Stimulated activated CD4-positive, alpha-beta T cell treated with anti-CD3 and anti-CD28 coated beads, Interleukin-12 subunit alpha, Interleukin-12 subunit beta, amount 100 ng/mL, for 4 hours (primary cell): Measurements from ENCODE around the gene SVIL.
"Not testable (repeated sequence)": the region's sequence is repeated elsewhere in the genome, so short reads cannot be mapped to it uniquely, and the experiment has no call there.

Experiments
- DNase-seq: peaks from one replicate; pipeline ENCODE4 v3.0.0-alpha.2; 2020

Gene SVIL

GRCh38 chr10:29600067-29600466 lies 34.7 kb downstream of the SVIL start:
- DNase-seq, result no peak

- DNase-seq, result no peak
These were observed 35.9 kb downstream of the SVIL start for GRCh38 chr10:29598851-29599311.

- DNase-seq, result no peak
These were observed 37.9 kb downstream of the SVIL start for GRCh38 chr10:29596826-29597225.

GRCh38 chr10:29596356-29596755 lies 38.4 kb downstream of the SVIL start:
- DNase-seq, result no peak

GRCh38 chr10:29595636-29596225 lies 39.0 kb downstream of the SVIL start:
- no peak for DNase-seq

GRCh38 chr10:29595146-29595545 lies 39.6 kb downstream of the SVIL start:
- no peak for DNase-seq

GRCh38 chr10:29591651-29591968 lies 43.2 kb downstream of the SVIL start:
- DNase-seq, result no peak

- no peak for DNase-seq
These were observed 43.7 kb downstream of the SVIL start for GRCh38 chr10:29590915-29591650.

- no peak for DNase-seq
These were observed 45.9 kb downstream of the SVIL start for GRCh38 chr10:29588629-29589421.

- not testable (repeated sequence) for DNase-seq
These were observed 46.8 kb downstream of the SVIL start for GRCh38 chr10:29587750-29588628.

GRCh38 chr10:29587102-29587749 lies 47.5 kb downstream of the SVIL start:
- not testable (repeated sequence) for DNase-seq

GRCh38 chr10:29586509-29586908 lies 48.3 kb downstream of the SVIL start:
- no peak for DNase-seq

GRCh38 chr10:29585488-29585976 lies 49.2 kb downstream of the SVIL start:
- no peak for DNase-seq

- DNase-seq, result no peak
These were observed 50.3 kb downstream of the SVIL start for GRCh38 chr10:29584436-29584835.

- no peak for DNase-seq
These were observed 51.1 kb downstream of the SVIL start for GRCh38 chr10:29583674-29584073.

GRCh38 chr10:29582769-29583168 lies 52.0 kb downstream of the SVIL start:
- not testable (repeated sequence) for DNase-seq

GRCh38 chr10:29579455-29579970 lies 55.3 kb downstream of the SVIL start:
- DNase-seq, result no peak

- no peak for DNase-seq
These were observed 56.3 kb downstream of the SVIL start for GRCh38 chr10:29578457-29578856.

- DNase-seq, result no peak
These were observed 58.1 kb downstream of the SVIL start for GRCh38 chr10:29576681-29577080.

GRCh38 chr10:29575098-29575455 lies 59.7 kb downstream of the SVIL start:
- no peak for DNase-seq

GRCh38 chr10:29574212-29575097 lies 60.3 kb downstream of the SVIL start:
- DNase-seq, result not testable (repeated sequence)
